ENCODE measurements around the gene CCDC117.

The CCDC117 gene

DNA sequence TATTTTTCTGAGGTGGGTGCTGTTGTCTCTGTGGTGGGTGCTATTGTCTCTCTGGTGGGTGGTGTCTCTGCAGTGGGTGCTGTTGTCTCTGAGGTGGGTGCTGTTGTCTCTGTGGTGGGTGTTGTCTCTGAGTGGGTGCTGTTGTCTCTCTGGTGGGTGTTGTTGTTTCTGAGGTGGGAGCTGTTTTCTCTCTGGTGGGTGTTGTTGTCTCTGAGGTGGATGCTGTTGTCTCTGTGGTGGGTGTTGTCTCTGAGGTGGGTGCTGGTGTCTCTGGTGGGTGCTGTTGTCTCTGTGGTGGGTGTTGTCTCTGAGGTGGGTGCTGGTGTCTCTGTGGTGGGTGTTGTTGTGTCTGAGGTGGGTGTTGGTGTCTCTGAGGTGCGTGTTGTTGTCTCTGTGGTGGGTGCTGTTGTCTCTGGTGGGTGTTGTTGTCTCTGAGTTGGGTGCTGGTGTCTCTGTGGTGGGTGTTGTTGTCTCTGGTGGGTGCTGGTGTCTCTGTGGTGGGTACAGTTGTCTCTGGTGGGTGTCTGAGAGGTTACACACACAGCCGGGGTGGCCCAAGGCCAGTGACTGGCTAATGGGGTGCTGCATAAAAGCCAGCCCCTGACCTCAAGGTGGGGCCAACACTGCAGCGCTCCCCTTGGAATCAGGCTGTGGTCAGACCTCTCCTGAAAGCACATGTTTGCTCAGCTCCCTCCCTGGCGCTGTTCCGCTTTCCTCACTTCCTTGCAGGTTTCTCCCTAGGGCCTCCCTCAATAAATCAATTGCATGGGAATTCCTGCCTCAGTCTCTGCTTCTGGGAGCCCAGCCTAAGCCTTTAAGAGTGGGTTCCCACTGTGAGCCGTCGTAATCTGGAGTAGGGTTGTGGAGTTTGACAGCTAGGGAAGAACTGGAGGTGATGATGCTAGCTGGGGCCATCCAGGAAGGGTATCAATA is 58.9 kb downstream of the CCDC117 start:
- DNase-seq: no peak

DNA sequence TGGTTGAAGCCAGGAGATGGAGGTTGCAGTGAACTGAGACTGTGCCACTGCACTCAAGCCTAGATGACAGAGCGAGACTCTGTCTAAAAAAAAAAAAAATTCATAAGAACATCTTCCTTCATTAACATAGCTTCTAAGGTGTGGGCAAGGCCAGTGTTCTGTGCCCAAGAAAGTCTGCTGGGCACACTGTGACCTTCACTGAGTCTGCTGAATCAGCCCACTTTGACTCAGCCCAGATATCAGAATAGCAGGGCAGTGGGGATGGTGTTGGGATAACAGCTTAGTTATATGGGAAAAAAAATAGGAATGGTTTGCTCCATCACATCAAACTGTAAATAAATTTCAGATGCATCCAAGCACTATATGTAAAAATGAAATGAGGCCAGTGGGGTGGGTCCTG is 60.2 kb downstream of the CCDC117 start:
- no peak for DNase-seq

GRCh38 chr22:28833276-28833923 is 60.9 kb downstream of the CCDC117 start:
- no peak for DNase-seq

DNA sequence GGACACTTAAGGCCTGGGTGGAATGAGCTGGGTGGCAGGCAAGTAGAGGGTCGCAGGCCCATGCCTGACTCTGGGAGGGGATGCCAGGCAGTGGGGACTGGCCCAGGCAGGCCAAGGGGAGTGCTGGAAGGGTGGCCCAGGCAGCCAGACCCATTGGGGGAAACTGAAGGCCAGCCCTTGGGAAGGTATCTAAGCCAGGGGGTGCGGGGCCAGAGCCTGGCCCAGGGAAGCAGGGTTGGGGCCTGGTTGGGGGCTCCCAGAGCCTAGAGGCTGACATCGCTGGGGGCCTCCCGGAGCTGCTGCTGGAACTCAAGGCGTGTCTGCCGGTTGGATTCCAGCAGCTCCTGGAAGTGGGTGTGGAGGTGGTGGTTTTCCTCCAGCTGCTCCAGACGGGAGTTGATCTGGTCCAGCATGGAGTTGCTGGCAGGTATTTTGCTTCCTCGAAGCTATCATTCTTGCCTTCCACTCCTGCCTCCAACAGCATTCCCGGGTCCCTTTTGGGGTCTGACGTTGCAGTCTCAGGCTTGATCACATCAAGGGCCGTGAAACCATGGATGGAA is 63.2 kb downstream of the CCDC117 start:
- DNase-seq: no peak

DNA sequence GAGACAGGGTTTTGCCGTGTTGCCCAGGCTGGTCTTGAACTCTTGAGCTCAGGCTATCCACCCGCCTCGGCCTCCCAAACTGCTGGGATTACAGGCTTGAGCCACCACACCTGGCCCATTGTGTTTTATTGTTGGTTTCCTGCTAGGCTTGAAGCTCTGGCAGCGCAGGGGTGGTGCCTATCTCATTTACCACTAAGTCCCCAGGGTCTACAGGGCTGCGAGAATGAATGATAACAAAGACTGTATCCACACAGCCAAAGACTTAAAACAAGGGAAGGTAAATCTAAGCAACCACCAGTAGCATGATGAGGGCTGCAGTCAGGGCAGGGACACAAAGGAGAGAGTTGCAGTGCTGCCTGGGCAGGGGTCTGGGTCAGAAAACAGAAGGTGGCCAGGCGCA is 65.1 kb downstream of the CCDC117 start:
- no peak for DNase-seq

Data from CD4-positive, alpha-beta T cell treated with Interferon gamma for 1 hour (primary cell).